HL-60 (cell line): ENCODE measurements around the gene IGFBPL1.

ENCODE experiments used
- DNase-seq, 2 experiments: peaks; one replicate each; pipeline ENCODE4 v3.0.0-alpha.2; 2010 to 2020; ENCODE audit warnings: low read depth in 1 of 2, low spot score in 1 of 2
- H3K27ac ChIP-seq: fragments of 250-450 bp; sonication (Bioruptor Pico); replicated peaks from 2 replicates; pipeline ENCODE4 v1.5.1; 2020; ENCODE audit warnings: mild to moderate bottlenecking, moderate library complexity
- H3K27me3 ChIP-seq: fragments of 250-450 bp; sonication (Bioruptor Pico); 2 replicates; pipeline ENCODE4 v1.5.1; 2021; ENCODE audit warnings: mild to moderate bottlenecking, moderate library complexity; ENCODE audit not compliant: insufficient read depth, poor library complexity, severe bottlenecking
- H3K4me3 ChIP-seq: replicated peaks from 2 replicates; pipeline ENCODE4 v1.5.1; 2011; ENCODE audit warnings: mild to moderate bottlenecking, control low read depth, low read length; ENCODE audit not compliant: insufficient read depth
- GABPA ChIP-seq: IDR thresholded peaks from 2 replicates; pipeline ENCODE4 v1.6.1; 2012; ENCODE audit warnings: low read depth
- POLR2AphosphoS5 ChIP-seq: IDR thresholded peaks from 2 replicates; pipeline ENCODE4 v1.6.1; 2012; ENCODE audit warnings: low read depth
- SPI1 ChIP-seq: IDR thresholded peaks from 2 replicates; pipeline ENCODE4 v1.6.1; 2012; ENCODE audit warnings: low read depth, mild to moderate bottlenecking, borderline replicate concordance
- TF ChIP-seq, protein P1 (sequence below): IDR thresholded peaks from one replicate; pipeline ENCODE4 v1.5.1; 2011; ENCODE audit warnings: low read length, control low read depth, inconsistent platforms; ENCODE audit not compliant: insufficient read depth
- TF ChIP-seq, protein P2 (sequence below): IDR thresholded peaks from 2 replicates; pipeline ENCODE4 v1.6.1; 2012; ENCODE audit warnings: low read depth; ENCODE audit not compliant: insufficient replicate concordance

IGFBPL1 gene

DNA sequence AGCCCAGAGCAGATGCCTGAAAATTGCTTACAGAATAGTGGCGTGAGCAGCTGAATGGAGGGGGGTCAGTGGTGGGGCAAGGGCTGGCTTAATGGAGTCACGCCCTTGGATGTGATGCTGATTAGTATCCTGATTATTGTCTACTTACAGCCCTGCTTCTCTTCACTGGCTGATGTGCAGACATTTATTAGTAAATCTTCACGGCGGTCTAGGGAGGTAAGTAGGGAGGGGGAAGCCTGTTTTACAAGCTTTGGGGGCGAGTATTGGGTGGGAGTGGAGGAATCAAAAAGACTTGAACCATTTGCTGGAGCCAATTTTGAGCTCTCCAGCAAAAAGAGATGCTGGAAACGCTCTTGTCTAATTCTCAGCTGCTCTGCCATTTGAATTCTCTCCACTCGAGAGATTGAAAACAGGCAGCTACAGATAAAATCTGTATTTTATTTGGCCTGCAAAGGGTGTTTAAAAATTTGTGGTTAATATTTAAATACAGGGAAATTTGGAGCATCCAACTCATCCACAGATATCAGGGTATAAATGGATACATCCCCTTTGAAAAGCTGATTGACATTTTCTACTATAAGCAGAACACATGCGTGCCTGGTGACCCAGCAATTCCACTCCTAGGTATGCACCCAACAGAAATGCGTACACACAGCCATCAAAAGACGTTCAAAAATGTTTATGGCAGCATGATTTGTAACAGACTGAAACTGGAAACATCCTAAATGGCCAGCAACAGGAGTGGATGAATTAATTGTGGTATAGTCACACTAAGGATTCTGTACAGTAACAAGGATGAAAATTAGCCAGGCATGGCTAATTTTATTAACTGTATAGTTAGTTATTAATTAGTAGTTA, 51.3 kb downstream of the IGFBPL1 start:
- Histone ChIP-seq H3K27ac (no peak overlapping the region), H3K4me3 (no peak overlapping the region), H3K27me3 (peaks cover 7% of the 10 kb centered on the region)
- TF ChIP-seq, protein P1, sequence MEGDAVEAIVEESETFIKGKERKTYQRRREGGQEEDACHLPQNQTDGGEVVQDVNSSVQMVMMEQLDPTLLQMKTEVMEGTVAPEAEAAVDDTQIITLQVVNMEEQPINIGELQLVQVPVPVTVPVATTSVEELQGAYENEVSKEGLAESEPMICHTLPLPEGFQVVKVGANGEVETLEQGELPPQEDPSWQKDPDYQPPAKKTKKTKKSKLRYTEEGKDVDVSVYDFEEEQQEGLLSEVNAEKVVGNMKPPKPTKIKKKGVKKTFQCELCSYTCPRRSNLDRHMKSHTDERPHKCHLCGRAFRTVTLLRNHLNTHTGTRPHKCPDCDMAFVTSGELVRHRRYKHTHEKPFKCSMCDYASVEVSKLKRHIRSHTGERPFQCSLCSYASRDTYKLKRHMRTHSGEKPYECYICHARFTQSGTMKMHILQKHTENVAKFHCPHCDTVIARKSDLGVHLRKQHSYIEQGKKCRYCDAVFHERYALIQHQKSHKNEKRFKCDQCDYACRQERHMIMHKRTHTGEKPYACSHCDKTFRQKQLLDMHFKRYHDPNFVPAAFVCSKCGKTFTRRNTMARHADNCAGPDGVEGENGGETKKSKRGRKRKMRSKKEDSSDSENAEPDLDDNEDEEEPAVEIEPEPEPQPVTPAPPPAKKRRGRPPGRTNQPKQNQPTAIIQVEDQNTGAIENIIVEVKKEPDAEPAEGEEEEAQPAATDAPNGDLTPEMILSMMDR = no peak
- TF ChIP-seq SPI1 = no peak
- TF ChIP-seq GABPA = no peak
- no peak for DNase-seq

DNA sequence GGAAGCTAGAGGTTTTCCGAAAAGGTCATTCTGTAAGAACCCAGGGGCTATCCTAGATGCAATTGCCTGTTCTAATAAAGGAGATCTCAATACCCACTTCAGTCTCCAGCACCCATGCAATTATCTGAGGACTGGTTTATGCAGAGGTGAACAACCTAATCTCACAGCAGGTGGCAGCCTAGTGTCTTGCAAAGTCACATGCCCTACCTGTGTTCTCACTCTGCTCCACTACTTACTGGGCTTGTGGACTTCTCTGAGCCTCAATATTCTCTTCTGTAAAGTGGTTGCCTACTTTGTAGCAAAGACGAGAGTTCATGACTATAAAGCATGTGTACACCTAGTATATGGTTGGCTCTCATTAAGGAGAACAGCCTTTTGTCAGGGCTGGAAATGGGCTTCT, 52.8 kb downstream of the IGFBPL1 start:
- no peak overlapping the region for H3K4me3 ChIP-seq
- no peak for DNase-seq
- TF ChIP-seq, protein P2, sequence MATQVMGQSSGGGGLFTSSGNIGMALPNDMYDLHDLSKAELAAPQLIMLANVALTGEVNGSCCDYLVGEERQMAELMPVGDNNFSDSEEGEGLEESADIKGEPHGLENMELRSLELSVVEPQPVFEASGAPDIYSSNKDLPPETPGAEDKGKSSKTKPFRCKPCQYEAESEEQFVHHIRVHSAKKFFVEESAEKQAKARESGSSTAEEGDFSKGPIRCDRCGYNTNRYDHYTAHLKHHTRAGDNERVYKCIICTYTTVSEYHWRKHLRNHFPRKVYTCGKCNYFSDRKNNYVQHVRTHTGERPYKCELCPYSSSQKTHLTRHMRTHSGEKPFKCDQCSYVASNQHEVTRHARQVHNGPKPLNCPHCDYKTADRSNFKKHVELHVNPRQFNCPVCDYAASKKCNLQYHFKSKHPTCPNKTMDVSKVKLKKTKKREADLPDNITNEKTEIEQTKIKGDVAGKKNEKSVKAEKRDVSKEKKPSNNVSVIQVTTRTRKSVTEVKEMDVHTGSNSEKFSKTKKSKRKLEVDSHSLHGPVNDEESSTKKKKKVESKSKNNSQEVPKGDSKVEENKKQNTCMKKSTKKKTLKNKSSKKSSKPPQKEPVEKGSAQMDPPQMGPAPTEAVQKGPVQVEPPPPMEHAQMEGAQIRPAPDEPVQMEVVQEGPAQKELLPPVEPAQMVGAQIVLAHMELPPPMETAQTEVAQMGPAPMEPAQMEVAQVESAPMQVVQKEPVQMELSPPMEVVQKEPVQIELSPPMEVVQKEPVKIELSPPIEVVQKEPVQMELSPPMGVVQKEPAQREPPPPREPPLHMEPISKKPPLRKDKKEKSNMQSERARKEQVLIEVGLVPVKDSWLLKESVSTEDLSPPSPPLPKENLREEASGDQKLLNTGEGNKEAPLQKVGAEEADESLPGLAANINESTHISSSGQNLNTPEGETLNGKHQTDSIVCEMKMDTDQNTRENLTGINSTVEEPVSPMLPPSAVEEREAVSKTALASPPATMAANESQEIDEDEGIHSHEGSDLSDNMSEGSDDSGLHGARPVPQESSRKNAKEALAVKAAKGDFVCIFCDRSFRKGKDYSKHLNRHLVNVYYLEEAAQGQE = no peak
- TF ChIP-seq, protein P1 = no peak
- TF ChIP-seq GABPA (no peak), POLR2AphosphoS5 (no peak), SPI1 (no peak)
- no peak overlapping the region for H3K27ac ChIP-seq
- peaks cover 7% of the 10 kb centered on the region for H3K27me3 ChIP-seq

DNA sequence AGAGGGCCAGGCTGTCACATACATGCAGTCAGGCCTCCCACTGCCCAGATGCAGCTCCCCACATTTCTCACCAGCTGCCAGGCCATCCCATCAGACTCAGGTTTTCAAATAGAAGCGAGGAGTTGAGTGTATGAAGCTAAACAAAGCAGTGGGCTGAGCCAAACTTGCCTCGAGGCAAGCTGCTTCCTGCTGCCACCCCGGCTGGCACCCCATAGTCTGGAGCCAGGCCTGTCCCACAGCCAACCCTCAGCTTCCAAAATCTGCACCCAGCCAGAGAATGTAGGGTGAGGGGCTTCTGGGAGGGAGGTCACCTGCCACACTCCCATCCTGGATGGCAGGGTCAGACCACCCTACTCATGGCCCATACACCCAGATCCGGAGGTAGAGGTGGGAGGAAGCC, 54.1 kb downstream of the IGFBPL1 start:
- no peak for DNase-seq
- TF ChIP-seq, protein P2 = no peak
- TF ChIP-seq SPI1 = no peak
- TF ChIP-seq POLR2AphosphoS5 = no peak
- no peak for TF ChIP-seq GABPA
- TF ChIP-seq, protein P1 = no peak
- Histone ChIP-seq H3K27me3 (peaks cover 5% of the 10 kb centered on the region), H3K4me3 (no peak overlapping the region), H3K27ac (no peak overlapping the region)
